NB4 (cell line): ENCODE measurements around the gene GATD1.

ENCODE experiments used
- CTCF ChIP-seq: IDR thresholded peaks from one replicate; pipeline ENCODE4 v1.5.1; 2012; ENCODE audit warnings: low read depth, low read length
- MAX ChIP-seq: IDR thresholded peaks from 2 replicates; pipeline ENCODE4 v1.6.1; 2011; ENCODE audit warnings: low read depth, low read length

- TF ChIP-seq CTCF = no peak
- TF ChIP-seq MAX = no peak
Observed at GRCh38 chr11:823441-824291, 46.4 kb upstream of the GATD1 start.
